ENCODE results near the gene EPOP. TPM values are rescaled to one million over a fixed set of nuclear protein-coding genes. Genes with fewer than 3 reads are reported as not detected.
"Not testable (repeated sequence)": the region's sequence is repeated elsewhere in the genome, so short reads cannot be mapped to it uniquely, and the experiment has no call there.

Gene EPOP
- total RNA-seq, 1 experiment from 2014 or later = 9.5 TPM

DNA sequence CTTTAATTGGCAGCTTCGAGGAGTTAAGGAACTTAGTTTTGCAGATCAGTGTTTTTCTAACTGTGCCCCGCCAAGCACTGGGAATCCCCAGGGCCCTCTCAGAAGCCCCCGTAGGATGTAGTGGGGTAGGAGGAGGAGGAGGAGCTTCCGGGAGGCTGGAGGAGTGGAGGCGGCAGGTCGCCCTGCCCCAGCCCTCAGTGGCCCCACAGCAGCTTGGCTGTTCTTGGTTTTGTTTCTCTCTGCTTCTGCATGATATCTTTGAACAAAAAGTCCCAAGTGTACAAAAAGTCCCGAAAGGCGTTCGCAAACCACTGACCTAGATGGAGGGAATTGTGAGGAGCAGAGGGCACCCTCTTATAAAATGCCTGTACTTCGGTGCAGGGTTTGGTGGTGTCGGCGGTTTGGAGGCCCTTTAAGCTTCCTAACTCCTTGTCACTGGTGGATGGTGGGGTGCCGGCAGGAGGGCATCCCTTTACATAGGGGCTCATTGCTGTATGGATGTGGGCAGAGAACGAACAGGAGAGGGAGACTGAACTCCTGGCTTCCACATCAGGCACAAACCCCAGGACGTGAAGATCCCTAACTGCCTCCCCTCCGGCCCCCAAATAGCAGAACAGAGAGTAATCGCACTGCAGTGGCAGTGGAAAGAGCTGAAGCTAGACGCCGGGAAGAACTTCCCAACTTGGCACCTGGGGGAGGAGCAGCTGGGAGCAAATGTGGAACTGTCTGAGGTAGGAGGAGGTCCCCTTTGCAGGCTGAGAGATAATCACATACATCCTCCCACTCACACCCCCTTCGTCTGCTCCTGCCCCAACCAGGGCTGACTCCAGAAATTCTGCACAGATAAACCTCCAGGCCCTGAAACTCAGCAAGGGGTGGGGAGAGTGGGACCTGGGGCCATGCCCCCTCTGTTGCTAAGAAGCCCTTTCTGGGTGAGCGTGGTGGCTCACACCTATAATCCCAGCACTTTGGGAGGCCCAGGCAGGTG is 20.1 kb downstream of the EPOP start:
- DNase-seq (ENCODE audit: extremely low read depth, low read depth) = no peak

DNA sequence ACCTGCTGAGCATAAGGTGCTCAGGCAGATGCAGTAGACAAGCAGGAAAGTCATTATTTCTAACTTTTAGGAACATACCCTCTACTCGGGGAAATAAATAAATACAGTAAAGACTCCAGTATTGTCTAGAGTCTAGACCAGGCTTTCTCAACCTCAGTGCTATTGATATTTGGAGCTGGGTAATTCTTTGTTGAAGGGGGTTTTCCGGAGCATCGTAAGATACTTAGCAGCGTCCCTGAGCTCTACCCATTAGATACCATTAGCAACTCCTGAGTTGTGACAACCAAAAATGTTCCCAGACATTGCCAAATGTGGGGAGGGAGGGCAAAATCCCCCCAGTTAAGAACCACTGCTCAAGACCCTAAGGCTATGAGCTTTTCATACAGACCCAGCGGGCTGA is 21.1 kb downstream of the EPOP start:
- no peak for DNase-seq (ENCODE audit: extremely low read depth, low read depth)

DNA sequence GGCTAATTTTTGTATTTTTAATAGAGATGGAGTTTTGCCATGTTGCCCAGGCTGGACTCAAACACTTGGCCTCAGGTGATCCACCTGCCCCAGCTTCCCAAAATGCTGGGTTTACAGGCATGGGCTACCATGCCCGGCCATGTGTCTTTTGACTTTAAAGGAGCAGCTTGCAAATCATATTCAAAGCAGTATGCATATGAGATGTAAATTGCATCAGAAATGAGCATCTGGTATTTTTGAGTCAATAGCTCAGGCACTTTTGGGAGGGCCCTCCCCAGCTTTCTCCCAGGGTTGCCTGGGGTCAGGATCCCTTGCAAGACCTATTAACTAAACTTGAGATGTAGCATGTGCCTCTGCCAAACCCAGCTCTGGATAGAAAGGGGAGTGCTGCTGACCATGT is 21.5 kb downstream of the EPOP start:
- no peak for DNase-seq (ENCODE audit: extremely low read depth, low read depth)

DNA sequence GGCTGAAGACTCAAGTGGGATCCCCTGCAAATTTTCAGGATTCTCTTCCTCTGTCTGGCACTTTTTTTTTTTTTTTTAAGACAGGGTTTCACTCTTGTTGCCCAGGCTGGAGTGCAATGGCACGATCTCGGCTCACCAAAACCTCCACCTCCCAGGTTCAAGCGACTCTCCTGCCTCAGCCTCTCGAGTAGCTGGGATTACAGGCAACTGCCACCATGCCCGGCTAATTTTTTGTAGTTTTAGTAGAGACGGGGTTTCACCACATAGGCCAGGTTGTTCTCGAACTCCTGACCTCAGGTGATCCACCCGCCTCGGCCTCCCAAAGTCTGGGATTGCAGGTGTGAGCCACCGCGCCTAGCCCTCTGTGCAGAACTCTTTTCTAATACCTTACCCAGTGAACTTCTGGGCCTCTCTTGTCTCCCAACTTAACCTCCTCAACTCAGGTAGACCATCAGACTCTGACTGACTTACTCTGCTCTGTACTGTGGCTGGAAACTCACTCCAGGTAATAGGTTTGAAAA is 24.0 kb downstream of the EPOP start:
- not testable (repeated sequence) for DNase-seq (ENCODE audit: extremely low read depth, low read depth)

DNA sequence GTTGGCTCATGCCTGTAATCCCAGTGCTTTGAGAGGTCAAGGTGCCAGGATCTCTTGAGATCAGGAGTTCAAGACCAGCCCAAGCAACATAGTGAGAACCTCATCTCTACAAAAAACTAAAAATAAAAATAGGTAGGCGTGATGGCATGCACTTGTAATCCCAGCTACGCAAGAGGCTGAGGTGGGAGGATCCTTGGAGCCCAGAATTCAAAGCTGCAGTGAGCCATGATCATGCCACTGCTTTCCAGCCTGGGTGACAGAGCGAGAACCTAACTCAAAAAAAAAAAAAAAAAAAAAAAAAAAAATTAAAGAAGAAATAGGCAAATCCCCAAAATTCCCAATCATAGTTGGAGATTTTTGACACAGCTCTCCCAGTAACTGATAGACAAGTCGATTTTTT is 36.8 kb downstream of the EPOP start:
- DNase-seq (ENCODE audit: extremely low read depth, low read depth) = no peak

DNA sequence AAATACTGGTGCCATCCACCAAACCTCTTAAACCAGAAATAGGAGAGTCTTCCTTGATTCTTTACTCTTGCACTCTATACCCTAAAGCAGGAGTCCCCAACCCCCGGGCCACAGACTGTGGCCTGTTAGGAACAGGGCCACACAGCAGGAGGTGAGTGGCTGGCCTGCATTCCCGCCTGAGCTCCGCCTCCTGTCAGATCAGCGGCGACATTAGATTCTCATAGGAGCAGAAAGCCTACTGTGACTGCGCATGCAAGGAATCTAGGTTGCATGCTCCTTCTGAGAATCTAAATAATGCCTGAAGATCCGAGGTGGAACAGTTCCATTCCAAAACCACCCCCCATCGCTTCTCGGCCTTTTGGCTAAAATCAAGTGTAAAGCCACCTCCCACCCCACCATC is 38.7 kb downstream of the EPOP start:
- no peak for DNase-seq (ENCODE audit: extremely low read depth, low read depth)

DNA sequence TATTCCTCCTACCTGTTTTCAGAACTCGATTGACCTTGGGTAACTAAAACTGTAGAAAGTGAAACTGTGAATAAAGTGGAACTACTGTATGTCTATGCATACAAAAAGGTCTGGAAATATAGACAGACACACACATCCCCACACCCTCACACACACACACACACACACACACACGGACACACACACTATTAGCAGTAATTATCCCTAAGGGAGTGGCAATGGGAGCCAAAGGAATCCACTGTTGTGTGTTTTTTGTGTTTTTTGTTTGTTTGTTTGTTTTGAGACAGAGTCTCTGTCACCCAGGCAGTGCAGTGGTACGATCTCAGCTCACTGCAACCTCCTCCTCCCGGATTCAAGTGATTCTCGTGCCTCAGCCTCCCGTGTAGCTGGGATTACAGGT is 42.4 kb downstream of the EPOP start:
- DNase-seq (ENCODE audit: extremely low read depth, low read depth) = no peak

DNA sequence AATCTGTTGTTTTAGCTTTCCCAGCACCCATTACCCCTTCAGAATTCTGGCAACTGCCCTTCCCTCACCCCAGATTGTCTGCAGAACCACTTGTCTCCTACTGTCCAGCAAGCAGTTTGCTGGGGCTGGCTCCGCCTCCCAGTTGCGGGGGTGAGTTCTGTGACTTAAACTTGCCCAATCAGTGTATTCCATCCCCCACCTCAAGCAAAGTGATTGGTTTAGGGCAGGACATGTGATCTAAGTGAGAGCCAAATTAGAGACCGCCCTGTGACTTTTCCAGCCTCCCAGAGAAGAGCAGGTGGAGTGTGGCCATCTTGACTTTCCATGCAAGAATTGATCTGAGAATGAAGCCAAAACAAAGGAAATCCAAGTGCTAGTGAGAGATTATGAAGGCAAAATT is 46.3 kb downstream of the EPOP start:
- DNase-seq (ENCODE audit: extremely low read depth, low read depth) = peak; percentile 30

DNA sequence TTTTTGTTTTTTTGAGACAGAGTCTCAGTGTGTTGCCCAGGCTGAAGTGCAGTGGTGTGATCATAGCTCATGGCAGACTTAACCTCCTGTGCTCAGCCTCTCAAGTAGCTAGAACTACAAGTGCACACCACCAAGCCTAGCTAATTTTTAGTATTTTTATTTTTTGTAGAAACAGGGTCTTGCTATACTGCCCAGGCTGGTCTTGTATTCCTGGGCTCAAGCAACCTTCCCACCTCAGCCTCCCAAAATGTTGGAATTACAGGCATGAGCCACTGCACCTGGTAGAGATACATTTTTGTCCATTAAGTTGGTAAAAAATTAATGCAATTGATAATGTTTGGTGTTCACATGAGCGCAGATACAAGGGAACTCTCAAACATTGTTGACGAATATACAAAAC is 46.8 kb downstream of the EPOP start:
- no peak for DNase-seq (ENCODE audit: extremely low read depth, low read depth)

DNA sequence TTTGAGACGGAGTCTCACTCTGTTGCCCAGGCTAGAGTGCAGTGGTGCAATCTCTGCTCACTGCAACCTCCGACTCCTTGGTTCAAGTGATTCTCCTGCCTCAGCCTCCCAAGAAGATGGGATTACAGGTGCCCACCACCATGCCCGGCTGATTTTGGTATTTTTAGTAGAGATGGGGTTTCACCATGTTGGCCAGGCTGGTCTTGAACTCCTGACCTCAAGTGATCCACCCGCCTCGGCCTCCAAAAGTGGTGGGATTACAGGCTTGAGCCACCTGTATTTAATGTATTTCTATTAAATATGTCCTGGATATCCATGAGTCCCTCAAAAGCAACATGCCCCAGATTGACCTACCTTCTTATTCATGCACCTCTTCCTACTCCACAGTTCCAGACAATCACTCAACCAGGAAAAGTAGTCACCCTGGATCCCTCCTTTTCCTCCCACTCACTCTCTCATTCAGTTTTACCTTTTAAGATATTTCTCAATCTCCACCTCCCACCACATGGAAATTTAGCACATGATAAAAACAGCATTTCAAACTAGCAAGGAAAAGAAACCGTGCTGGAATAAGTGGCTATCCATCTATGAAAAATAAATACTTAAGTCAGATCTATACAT is 48.0 kb downstream of the EPOP start:
- not testable (repeated sequence) for DNase-seq (ENCODE audit: extremely low read depth, low read depth)

DNA sequence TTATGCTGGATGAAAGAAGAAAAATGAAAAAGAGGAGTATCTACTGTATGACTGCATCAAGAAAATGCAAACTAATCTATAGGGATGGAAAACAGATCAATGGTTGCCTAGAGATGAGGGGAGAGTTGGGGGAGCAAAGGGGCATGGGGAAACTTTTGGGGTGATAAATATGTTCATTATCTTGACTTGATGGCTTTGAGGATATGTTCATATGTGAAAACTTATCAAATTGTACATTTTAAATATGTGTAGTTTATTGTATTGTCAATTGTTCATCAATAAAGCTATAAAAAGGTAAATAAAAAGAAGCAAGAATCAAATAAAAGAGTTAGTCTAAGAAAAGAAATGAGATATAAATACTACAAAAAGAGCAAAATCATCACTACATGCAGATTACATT is 49.3 kb downstream of the EPOP start:
- DNase-seq (ENCODE audit: extremely low read depth, low read depth) = no peak

DNA sequence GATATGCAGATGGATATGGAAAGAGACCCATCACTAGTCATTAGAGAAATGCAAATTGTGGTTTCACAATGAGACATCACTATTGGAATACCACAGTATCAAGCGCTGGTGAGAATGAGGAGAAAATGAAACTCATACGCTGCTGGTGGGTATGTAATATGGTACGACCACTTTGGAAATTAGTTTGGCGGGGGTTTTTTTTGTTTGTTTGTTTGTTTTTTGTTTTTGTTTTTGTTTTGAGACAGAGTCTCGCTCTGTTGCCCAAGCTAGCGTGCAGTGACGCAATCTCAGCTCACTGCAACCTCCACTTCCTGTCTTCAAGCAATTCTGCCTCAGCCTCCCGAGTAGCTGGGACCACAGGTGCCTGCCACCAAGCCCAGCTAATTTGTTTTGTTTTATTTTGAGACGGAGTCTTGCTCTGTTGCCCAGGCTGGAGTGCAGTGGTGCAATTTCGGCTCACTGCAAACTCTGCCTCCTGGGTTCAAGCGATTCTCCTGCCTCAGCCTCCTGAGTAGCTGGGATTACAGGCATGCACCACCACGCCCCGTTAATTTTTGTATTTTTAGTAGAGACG is 49.9 kb downstream of the EPOP start:
- not testable (repeated sequence) for DNase-seq (ENCODE audit: extremely low read depth, low read depth)

Small RNA genes within 50 kb of the gene (small RNA-seq; reads per million reads assigned to genes)
- 0 to 0.02 reads per million in 2 experiments for gene MIR4726
- gene MIR4734 = 0 to 0.12 reads per million in 2 experiments

Other genes starting within 250 kb of the EPOP start
- gene ARHGAP23, start 246.5 kb downstream of the EPOP start, total RNA-seq (2014; rRNA removed; shearing (Covaris generic)) = 11.2 and 18.5 TPM in 2 replicates
- gene SRCIN1, start 69.0 kb downstream of the EPOP start, total RNA-seq (2014; rRNA removed; shearing (Covaris generic)) = 2.8 and 3.0 TPM in 2 replicates
- 39.0 and 39.3 TPM in 2 replicates for gene MLLT6, start 30.3 kb upstream of the EPOP start, total RNA-seq (2014; rRNA removed; shearing (Covaris generic))
- gene CISD3, start 55.4 kb upstream of the EPOP start, total RNA-seq (2014; rRNA removed; shearing (Covaris generic)) = 8.0 and 11.2 TPM in 2 replicates
- 9.1 and 10.4 TPM in 2 replicates for gene PCGF2, start 73.4 kb upstream of the EPOP start, total RNA-seq (2014; rRNA removed; shearing (Covaris generic))
- gene PSMB3, start 77.8 kb upstream of the EPOP start, total RNA-seq (2014; rRNA removed; shearing (Covaris generic)) = 232 and 247 TPM in 2 replicates
- 34.7 and 35.6 TPM in 2 replicates for gene PIP4K2B, start 124.6 kb upstream of the EPOP start, total RNA-seq (2014; rRNA removed; shearing (Covaris generic))
- gene CWC25, start 150.4 kb upstream of the EPOP start, total RNA-seq (2014; rRNA removed; shearing (Covaris generic)) = 10.8 and 17.5 TPM in 2 replicates
- 2,388 and 2,583 TPM in 2 replicates for gene RPL23, start 178.8 kb upstream of the EPOP start, total RNA-seq (2014; rRNA removed; shearing (Covaris generic))
- gene LASP1, start 195.1 kb upstream of the EPOP start, total RNA-seq (2014; rRNA removed; shearing (Covaris generic)) = 73.7 and 77.6 TPM in 2 replicates

Measured in NCI-H460 (cell line).